Measurements from ENCODE around the gene SLC25A21. TPM values are rescaled to one million over a fixed set of nuclear protein-coding genes. Genes with fewer than 3 reads are reported as not detected.

SLC25A21 gene
- total and polyA plus RNA-seq, 10 of the 15 experiments (the other 5 are each of a cell fraction or from before 2014, with no cell fraction given), result 0.06 to 0.72 (median 0.17) TPM; not detected in 3

DNA sequence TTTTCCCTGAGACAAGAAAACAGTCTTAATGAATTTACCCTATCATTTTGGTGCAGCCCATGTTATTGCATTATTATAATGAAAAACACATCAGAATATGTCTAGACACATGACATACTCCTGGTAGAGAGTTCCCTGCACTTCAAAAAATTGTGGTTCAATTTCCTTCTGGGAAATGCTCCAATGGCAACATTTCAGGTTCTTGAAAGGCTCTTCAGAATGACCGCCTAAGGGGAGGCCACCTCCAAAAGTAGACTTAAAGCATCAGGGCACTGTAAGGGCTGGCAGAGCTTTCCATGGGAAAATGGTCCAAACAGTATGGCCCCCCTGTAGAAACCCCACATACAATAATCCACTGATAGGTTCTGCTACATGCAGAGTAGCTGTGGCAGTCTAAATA, 110.7 kb downstream of the SLC25A21 start (continued):
- TF ChIP-seq, protein P1, sequence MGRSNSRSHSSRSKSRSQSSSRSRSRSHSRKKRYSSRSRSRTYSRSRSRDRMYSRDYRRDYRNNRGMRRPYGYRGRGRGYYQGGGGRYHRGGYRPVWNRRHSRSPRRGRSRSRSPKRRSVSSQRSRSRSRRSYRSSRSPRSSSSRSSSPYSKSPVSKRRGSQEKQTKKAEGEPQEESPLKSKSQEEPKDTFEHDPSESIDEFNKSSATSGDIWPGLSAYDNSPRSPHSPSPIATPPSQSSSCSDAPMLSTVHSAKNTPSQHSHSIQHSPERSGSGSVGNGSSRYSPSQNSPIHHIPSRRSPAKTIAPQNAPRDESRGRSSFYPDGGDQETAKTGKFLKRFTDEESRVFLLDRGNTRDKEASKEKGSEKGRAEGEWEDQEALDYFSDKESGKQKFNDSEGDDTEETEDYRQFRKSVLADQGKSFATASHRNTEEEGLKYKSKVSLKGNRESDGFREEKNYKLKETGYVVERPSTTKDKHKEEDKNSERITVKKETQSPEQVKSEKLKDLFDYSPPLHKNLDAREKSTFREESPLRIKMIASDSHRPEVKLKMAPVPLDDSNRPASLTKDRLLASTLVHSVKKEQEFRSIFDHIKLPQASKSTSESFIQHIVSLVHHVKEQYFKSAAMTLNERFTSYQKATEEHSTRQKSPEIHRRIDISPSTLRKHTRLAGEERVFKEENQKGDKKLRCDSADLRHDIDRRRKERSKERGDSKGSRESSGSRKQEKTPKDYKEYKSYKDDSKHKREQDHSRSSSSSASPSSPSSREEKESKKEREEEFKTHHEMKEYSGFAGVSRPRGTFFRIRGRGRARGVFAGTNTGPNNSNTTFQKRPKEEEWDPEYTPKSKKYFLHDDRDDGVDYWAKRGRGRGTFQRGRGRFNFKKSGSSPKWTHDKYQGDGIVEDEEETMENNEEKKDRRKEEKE (IDR thresholded peaks at IDR 0.05), result no peak
- no peak for TF ChIP-seq NFXL1 (IDR thresholded peaks at IDR 0.05; ENCODE audit: borderline replicate concordance)

DNA sequence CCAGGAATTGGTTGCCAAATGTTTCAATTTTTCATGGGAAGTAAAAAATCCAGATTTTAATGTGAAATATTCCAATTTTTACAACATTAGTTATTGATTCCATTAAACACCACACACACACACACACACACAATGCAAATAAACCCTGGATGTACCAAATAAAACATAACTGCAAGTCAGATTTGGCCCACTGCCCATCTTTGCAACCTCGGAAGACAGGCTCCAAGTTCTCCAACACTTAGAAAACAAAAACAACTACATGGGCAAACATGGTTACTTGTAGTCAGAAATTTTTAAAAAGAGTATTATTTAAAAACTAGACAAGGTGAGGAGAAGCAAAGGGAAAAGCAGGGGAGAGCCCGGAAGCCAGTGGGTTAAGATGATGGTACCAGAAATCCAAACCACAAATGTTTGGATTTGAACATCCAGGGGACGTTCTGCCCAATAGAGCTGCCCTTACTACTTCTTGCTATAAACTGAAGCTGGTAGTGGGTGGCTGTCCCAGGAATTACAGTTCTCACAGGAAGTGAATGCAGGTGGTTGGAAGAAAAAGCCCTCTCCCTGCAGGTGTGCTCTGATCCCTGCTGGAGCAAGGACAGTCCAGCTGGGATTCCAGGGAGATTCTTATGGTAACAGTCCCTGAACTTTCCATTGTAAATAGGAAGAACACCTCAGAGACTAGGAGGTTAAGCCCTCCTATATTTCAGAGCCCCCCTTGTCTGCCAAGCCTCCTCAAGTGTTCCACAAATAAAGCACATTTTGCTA, 111.7 kb downstream of the SLC25A21 start:
- POLR2A ChIA-PET, result no interaction called here
- Histone ChIP-seq H3K27me3 (replicated peaks in 1 of 2; ENCODE audit: control insufficient read depth in 2 of 2, insufficient read depth in 2 of 2, low read length in 1 of 2) (no peaks in the 10 kb centered on the region), H2AFZ (ENCODE audit: control insufficient read depth, low read depth, low read length) (no peak overlapping the region), H3K4me3 (no peak overlapping the region), H3K27ac (ENCODE audit: control insufficient read depth, insufficient read depth) (no peak overlapping the region), H3K9ac (ENCODE audit: control insufficient read depth, insufficient read depth, low read length) (no peak overlapping the region), H4K20me1 (ENCODE audit: control insufficient read depth, insufficient read depth) (no peaks in the 10 kb centered on the region), H3K79me2 (ENCODE audit: control insufficient read depth, insufficient read depth, low read length) (no peaks in the 10 kb centered on the region), H3K9me3 (replicated peaks; ENCODE audit: control insufficient read depth, insufficient read depth, low read length) (no peaks in the 10 kb centered on the region), H3K36me3 (ENCODE audit: control insufficient read depth in 2 of 2, insufficient read depth in 2 of 2, low read length in 1 of 2) (no peaks in the 10 kb centered on the region), H3K4me1 (ENCODE audit: control insufficient read depth, insufficient read depth, low read length) (no peaks in the 10 kb centered on the region), H3K4me2 (ENCODE audit: control insufficient read depth, insufficient read depth) (no peak overlapping the region)
- no TSS peak for BruUV-seq (replicated peaks)
- RAD21 ChIA-PET (ENCODE audit: unreplicated experiment), result no interaction called here
- 15% methylated on average over 3 of the region's 3 CpGs for WGBS (ENCODE audit: insufficient coverage, insufficient replicate concordance, low lambda C conversion rate, missing lambda C conversion rate)
- ATAC-seq (no peak), FAIRE-seq (no peak), DNase-seq (ENCODE audit: low read depth, low spot score) (no peak)
- SMC1A ChIA-PET (ENCODE audit: uncharacterized antibody, unreplicated experiment), result no interaction called here
- intact Hi-C loops (cut with micrococcal nuclease; ENCODE audit: unreplicated experiment) (no loop called here), in situ Hi-C loops (cut with MboI) (no loop called here)
- CTCF ChIA-PET, result no interaction called here
- TF ChIP-seq RAD51 (IDR thresholded peaks at IDR 0.05) (no peak), NFYB (IDR thresholded peaks at IDR 0.05; ENCODE audit: insufficient read depth, low read depth, low read length) (no peak), NFYA (IDR thresholded peaks at IDR 0.05; ENCODE audit: borderline replicate concordance, low read depth, low read length) (no peak), SMARCA5 (IDR thresholded peaks at IDR 0.05) (no peak), ETV6 (conservative IDR thresholded peaks at IDR 0.05 in 1 of 2, IDR thresholded peaks at IDR 0.05 in 1 of 2; ENCODE audit: borderline replicate concordance in 1 of 2, low read depth in 1 of 2) (no peak)
- TF ChIP-seq, protein P2, sequence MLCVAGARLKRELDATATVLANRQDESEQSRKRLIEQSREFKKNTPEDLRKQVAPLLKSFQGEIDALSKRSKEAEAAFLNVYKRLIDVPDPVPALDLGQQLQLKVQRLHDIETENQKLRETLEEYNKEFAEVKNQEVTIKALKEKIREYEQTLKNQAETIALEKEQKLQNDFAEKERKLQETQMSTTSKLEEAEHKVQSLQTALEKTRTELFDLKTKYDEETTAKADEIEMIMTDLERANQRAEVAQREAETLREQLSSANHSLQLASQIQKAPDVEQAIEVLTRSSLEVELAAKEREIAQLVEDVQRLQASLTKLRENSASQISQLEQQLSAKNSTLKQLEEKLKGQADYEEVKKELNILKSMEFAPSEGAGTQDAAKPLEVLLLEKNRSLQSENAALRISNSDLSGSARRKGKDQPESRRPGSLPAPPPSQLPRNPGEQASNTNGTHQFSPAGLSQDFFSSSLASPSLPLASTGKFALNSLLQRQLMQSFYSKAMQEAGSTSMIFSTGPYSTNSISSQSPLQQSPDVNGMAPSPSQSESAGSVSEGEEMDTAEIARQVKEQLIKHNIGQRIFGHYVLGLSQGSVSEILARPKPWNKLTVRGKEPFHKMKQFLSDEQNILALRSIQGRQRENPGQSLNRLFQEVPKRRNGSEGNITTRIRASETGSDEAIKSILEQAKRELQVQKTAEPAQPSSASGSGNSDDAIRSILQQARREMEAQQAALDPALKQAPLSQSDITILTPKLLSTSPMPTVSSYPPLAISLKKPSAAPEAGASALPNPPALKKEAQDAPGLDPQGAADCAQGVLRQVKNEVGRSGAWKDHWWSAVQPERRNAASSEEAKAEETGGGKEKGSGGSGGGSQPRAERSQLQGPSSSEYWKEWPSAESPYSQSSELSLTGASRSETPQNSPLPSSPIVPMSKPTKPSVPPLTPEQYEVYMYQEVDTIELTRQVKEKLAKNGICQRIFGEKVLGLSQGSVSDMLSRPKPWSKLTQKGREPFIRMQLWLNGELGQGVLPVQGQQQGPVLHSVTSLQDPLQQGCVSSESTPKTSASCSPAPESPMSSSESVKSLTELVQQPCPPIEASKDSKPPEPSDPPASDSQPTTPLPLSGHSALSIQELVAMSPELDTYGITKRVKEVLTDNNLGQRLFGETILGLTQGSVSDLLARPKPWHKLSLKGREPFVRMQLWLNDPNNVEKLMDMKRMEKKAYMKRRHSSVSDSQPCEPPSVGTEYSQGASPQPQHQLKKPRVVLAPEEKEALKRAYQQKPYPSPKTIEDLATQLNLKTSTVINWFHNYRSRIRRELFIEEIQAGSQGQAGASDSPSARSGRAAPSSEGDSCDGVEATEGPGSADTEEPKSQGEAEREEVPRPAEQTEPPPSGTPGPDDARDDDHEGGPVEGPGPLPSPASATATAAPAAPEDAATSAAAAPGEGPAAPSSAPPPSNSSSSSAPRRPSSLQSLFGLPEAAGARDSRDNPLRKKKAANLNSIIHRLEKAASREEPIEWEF (IDR thresholded peaks at IDR 0.05; ENCODE audit: insufficient replicate concordance, low read depth, low read length), result no peak
- TF ChIP-seq, protein P3, sequence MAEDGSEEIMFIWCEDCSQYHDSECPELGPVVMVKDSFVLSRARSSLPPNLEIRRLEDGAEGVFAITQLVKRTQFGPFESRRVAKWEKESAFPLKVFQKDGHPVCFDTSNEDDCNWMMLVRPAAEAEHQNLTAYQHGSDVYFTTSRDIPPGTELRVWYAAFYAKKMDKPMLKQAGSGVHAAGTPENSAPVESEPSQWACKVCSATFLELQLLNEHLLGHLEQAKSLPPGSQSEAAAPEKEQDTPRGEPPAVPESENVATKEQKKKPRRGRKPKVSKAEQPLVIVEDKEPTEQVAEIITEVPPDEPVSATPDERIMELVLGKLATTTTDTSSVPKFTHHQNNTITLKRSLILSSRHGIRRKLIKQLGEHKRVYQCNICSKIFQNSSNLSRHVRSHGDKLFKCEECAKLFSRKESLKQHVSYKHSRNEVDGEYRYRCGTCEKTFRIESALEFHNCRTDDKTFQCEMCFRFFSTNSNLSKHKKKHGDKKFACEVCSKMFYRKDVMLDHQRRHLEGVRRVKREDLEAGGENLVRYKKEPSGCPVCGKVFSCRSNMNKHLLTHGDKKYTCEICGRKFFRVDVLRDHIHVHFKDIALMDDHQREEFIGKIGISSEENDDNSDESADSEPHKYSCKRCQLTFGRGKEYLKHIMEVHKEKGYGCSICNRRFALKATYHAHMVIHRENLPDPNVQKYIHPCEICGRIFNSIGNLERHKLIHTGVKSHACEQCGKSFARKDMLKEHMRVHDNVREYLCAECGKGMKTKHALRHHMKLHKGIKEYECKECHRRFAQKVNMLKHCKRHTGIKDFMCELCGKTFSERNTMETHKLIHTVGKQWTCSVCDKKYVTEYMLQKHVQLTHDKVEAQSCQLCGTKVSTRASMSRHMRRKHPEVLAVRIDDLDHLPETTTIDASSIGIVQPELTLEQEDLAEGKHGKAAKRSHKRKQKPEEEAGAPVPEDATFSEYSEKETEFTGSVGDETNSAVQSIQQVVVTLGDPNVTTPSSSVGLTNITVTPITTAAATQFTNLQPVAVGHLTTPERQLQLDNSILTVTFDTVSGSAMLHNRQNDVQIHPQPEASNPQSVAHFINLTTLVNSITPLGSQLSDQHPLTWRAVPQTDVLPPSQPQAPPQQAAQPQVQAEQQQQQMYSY (CRISPR knock-in tag; IDR thresholded peaks at IDR 0.05), result no peak

All from GM12878 (cell line).